HepG2 (cell line): Measurements from ENCODE around the gene CNNM3. TPM values are rescaled to one million over a fixed set of nuclear protein-coding genes. Genes with fewer than 3 reads are reported as not detected.

Experiments used
- BRD4 ChIP-seq: sonication (generic); formaldehyde crosslinking; IDR thresholded peaks from 2 replicates; pipeline ENCODE4 v1.4.0; 2020; ENCODE audit warnings: missing genetic modification reagents
- CC2D1A ChIP-seq: sonication (generic); formaldehyde crosslinking; IDR thresholded peaks from 2 replicates; pipeline ENCODE4 v1.8.1; 2023; ENCODE audit warnings: mild to moderate bottlenecking, missing genetic modification reagents
- DNMT3B ChIP-seq: conservative IDR thresholded peaks from 2 replicates; pipeline ENCODE4 v1.6.1; 2016; ENCODE audit warnings: missing biosample characterization, control low read depth
- HDAC1 ChIP-seq: sonication (generic); formaldehyde crosslinking; IDR thresholded peaks from 2 replicates; pipeline ENCODE4 v1.5.1; 2020; ENCODE audit warnings: mild to moderate bottlenecking, missing genetic modification reagents
- JDP2 ChIP-seq: sonication (generic); formaldehyde crosslinking; IDR thresholded peaks from 2 replicates; pipeline ENCODE4 v1.8.1; 2022; ENCODE audit warnings: missing genetic modification reagents, borderline replicate concordance
- SMYD3 ChIP-seq: sonication (generic); formaldehyde crosslinking; IDR thresholded peaks from 2 replicates; pipeline ENCODE4 v1.8.1; 2023; ENCODE audit warnings: mild to moderate bottlenecking, missing genetic modification reagents
- SPEN ChIP-seq: sonication (generic); formaldehyde crosslinking; IDR thresholded peaks from 2 replicates; pipeline ENCODE4 v1.5.1; 2020; ENCODE audit warnings: low read depth, mild to moderate bottlenecking, missing genetic modification reagents
- SRSF4 ChIP-seq: fragments of 200-400 bp; formaldehyde crosslinking; IDR thresholded peaks from one replicate; pipeline ENCODE4 v1.6.1; 2018; ENCODE audit warnings: mild to moderate bottlenecking, low read depth, low read length, moderate library complexity; ENCODE audit not compliant: poor library complexity, severe bottlenecking
- STAT5B ChIP-seq: sonication (generic); formaldehyde crosslinking; IDR thresholded peaks from 2 replicates; pipeline ENCODE4 v1.4.0; 2020; ENCODE audit warnings: missing genetic modification reagents
- ZNF3 ChIP-seq: IDR thresholded peaks from 2 replicates; pipeline ENCODE4 v1.7.0; 2017; ENCODE audit warnings: inconsistent platforms
- ZNF367 ChIP-seq: sonication (generic); formaldehyde crosslinking; IDR thresholded peaks from 2 replicates; pipeline ENCODE4 v1.4.0; 2020; ENCODE audit warnings: missing genetic modification reagents, borderline replicate concordance
- ZNF557 ChIP-seq: sonication (generic); formaldehyde crosslinking; IDR thresholded peaks from 2 replicates; pipeline ENCODE4 v1.4.0; 2020; ENCODE audit warnings: missing genetic modification reagents
- ZNF564 ChIP-seq: sonication (generic); formaldehyde crosslinking; IDR thresholded peaks from 2 replicates; pipeline ENCODE4 v1.8.1; 2023; ENCODE audit warnings: mild to moderate bottlenecking, missing genetic modification reagents
- polyA plus RNA-seq, 8 experiments: library from polyadenylated mRNA; depleted of rRNA in 3 of 8; stranded (reverse) in 7 of 8; unstranded in 1 of 8; fragments of >200 nt; fragmentation: Illumina TruSeq in 4 of 8; extraction: Trizol in 4 of 8; gene quantifications; 2 replicates each; pipeline versions ENCODE4 v1.2.1 to v1.2.3, GENCODE V29; 2011 to 2016; ENCODE audit warnings: low read depth in 4 of 8, missing spikeins in 1 of 8, mixed read lengths in 1 of 8; ENCODE audit not compliant: insufficient read depth in 1 of 8
- total RNA-seq, 5 experiments: library from RNA; depleted of rRNA; stranded (reverse); fragments of >200 nt; fragmentation: Illumina TruSeq; extraction: Trizol; gene quantifications; 2 replicates each; pipeline ENCODE4 v1.2.3, GENCODE V29; 2016; ENCODE audit warnings: low read depth in 1 of 5
- TF ChIP-seq, protein P1 (sequence below): sonication (generic); formaldehyde crosslinking; IDR thresholded peaks from 2 replicates; pipeline ENCODE4 v1.8.0; 2022; ENCODE audit warnings: missing genetic modification reagents, mild to moderate bottlenecking, inconsistent platforms, borderline replicate concordance
- TF ChIP-seq, protein P2 (sequence below): sonication (generic); formaldehyde crosslinking; IDR thresholded peaks from 2 replicates; pipeline ENCODE4 v1.5.0; 2020; ENCODE audit warnings: missing genetic modification reagents, mild to moderate bottlenecking, borderline replicate concordance
- TF ChIP-seq, protein P3 (sequence below): sonication (generic); formaldehyde crosslinking; IDR thresholded peaks from 2 replicates; pipeline ENCODE4 v1.5.0; 2020; ENCODE audit warnings: missing genetic modification reagents
- TF ChIP-seq, protein P4 (sequence below): sonication (generic); formaldehyde crosslinking; IDR thresholded peaks from 2 replicates; pipeline ENCODE4 v1.4.0; 2020; ENCODE audit warnings: missing genetic modification reagents
- TF ChIP-seq, protein P5 (sequence below): sonication (generic); formaldehyde crosslinking; conservative IDR thresholded peaks from 2 replicates; pipeline ENCODE4 v1.4.0; 2020; ENCODE audit warnings: missing genetic modification reagents
- TF ChIP-seq, protein P6 (sequence below): sonication (generic); formaldehyde crosslinking; IDR thresholded peaks from 2 replicates; pipeline ENCODE4 v1.4.0; 2020; ENCODE audit warnings: mild to moderate bottlenecking, missing genetic modification reagents

CNNM3 gene
- total and polyA plus RNA-seq, 2 of the 13 experiments (the other 11 are each of a cell fraction or from before 2014, with no cell fraction given), result 21.2 to 27.9 TPM

DNA sequence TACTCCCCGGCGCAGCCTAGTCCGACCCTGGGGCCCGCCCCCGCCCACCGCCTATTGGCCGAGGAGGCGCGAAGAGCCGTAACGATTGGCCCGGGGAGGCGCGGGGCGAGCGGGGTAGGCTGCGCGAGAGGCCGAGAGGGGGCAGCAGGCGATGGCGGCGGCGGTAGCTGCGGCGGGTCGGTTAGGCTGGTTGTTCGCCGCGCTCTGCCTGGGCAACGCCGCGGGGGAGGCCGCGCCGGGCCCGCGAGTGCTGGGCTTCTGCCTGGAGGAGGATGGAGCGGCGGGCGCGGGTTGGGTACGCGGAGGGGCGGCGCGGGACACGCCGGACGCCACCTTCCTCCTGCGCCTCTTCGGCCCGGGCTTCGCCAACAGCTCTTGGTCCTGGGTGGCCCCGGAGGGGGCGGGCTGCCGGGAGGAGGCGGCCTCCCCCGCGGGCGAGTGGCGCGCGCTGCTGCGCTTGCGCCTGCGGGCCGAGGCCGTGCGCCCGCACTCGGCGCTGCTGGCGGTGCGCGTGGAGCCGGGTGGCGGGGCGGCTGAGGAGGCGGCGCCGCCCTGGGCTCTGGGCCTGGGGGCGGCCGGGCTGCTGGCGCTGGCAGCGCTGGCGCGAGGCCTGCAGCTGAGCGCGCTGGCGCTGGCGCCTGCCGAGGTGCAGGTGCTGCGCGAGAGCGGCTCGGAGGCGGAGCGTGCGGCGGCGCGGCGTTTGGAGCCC lies at the start of gene CNNM3 (continued):
- TF ChIP-seq, protein P1, sequence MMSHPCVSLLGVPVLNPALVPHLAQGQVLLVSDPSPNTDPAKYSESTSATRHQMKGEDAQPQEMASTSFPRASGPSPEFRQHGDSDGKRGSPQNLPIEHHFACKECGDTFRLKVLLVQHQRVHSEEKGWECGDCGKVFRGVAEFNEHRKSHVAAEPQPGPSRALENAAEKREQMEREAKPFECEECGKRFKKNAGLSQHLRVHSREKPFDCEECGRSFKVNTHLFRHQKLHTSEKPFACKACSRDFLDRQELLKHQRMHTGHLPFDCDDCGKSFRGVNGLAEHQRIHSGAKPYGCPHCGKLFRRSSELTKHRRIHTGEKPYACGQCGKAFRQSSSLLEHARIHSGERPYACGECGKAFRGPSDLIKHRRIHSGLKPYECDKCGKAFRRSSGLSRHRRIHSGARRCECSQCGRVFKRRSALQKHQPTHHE (CRISPR knock-in tag), result peak; percentile 67; the same call in 1 of the 2 replicates
- TF ChIP-seq CC2D1A (no peak), DNMT3B (CRISPR knock-in tag) (no peak; the same call in 1 of the 2 replicates), SRSF4 (peak; percentile 60), BRD4 (0 out of 2 replicates have a peak, but pooled peaks have one; percentile 30), HDAC1 (CRISPR knock-in tag) (peak; percentile 56), JDP2 (CRISPR knock-in tag) (peak; percentile 32; the same call in 1 of the 2 replicates), ZNF367 (CRISPR knock-in tag) (peak; percentile 66; the same call in 1 of the 2 replicates), ZNF564 (CRISPR knock-in tag) (no peak; the same call in 1 of the 2 replicates), SPEN (CRISPR knock-in tag) (peak; percentile 89), SMYD3 (CRISPR knock-in tag) (no peak), ZNF3 (CRISPR knock-in tag) (no peak), STAT5B (CRISPR knock-in tag) (0 out of 2 replicates have a peak, but pooled peaks have one; percentile 49), ZNF557 (0 out of 2 replicates have a peak, but pooled peaks have one; percentile 86)
- TF ChIP-seq, protein P2, sequence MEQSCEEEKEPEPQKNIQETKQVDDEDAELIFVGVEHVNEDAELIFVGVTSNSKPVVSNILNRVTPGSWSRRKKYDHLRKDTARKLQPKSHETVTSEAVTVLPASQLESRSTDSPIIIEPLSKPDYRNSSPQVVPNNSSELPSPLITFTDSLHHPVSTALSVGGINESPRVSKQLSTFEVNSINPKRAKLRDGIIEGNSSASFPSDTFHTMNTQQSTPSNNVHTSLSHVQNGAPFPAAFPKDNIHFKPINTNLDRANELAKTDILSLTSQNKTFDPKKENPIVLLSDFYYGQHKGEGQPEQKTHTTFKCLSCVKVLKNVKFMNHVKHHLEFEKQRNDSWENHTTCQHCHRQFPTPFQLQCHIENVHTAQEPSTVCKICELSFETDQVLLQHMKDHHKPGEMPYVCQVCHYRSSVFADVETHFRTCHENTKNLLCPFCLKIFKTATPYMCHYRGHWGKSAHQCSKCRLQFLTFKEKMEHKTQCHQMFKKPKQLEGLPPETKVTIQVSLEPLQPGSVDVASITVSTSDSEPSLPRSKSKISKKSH (CRISPR knock-in tag), result no peak
- TF ChIP-seq, protein P3, sequence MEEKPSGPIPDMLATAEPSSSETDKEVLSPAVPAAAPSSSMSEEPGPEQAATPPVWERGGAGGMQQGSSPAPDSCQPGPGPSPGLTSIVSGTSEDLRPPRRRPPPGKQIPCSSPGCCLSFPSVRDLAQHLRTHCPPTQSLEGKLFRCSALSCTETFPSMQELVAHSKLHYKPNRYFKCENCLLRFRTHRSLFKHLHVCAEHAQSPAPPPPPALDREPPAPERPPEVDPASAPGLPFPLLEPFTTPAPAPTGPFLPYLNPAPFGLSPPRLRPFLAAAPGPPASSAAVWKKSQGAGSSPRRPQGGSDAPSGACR (CRISPR knock-in tag), result 0 out of 2 replicates have a peak, but pooled peaks have one; percentile 9
- TF ChIP-seq, protein P4, sequence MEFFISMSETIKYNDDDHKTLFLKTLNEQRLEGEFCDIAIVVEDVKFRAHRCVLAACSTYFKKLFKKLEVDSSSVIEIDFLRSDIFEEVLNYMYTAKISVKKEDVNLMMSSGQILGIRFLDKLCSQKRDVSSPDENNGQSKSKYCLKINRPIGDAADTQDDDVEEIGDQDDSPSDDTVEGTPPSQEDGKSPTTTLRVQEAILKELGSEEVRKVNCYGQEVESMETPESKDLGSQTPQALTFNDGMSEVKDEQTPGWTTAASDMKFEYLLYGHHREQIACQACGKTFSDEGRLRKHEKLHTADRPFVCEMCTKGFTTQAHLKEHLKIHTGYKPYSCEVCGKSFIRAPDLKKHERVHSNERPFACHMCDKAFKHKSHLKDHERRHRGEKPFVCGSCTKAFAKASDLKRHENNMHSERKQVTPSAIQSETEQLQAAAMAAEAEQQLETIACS (CRISPR knock-in tag), result 0 out of 2 replicates have a peak, but pooled peaks have one; percentile 39
- TF ChIP-seq, protein P5, sequence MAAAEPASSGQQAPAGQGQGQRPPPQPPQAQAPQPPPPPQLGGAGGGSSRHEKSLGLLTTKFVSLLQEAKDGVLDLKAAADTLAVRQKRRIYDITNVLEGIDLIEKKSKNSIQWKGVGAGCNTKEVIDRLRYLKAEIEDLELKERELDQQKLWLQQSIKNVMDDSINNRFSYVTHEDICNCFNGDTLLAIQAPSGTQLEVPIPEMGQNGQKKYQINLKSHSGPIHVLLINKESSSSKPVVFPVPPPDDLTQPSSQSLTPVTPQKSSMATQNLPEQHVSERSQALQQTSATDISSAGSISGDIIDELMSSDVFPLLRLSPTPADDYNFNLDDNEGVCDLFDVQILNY (CRISPR knock-in tag), result peak; percentile 62
- TF ChIP-seq, protein P6, sequence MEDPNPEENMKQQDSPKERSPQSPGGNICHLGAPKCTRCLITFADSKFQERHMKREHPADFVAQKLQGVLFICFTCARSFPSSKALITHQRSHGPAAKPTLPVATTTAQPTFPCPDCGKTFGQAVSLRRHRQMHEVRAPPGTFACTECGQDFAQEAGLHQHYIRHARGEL (CRISPR knock-in tag), result no peak
